NCI-H146 treated with DMSO at 0.1 percent for 48 hours (cell line): ENCODE measurements around the gene ABCG1.

ENCODE experiments used
- DNase-seq: peaks from one replicate; lab custom pipeline; 2025; ENCODE audit not compliant: unreplicated experiment; lab: John Stamatoyannopoulos, UW

The ABCG1 gene

DNA sequence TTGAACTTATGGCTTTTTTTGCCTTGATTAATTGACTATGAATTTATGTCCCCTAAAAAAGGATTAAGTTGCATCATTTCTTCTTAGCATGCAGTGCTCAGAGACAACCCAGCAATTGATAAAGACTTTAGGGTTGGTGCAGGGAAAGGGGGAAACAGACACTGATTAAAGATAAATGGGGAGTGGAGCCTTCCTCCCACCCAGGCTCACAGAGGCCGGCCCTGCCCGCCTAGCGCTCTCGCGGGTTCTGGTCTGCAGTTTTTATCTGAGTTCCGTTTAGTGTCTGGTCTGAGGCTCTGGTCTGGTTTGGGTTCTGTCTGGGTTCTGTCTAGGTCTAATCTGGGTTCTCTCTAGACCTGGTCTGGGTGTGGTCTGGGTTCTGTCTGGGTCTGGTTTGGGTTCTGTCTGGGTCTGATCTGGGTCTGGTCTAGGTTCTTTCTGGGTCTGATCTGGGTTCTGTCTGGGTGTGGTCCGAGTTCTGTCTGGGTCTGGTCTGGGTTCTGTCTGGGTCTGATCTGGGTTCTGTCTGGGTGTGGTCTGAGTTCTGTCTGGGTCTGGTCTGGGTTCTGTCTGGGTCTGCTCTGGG lies 48.1 kb downstream of the ABCG1 start:
- DNase-seq = no peak

GRCh38 chr21:42269386-42269785 lies 50.4 kb downstream of the ABCG1 start:
- DNase-seq = no peak

DNA sequence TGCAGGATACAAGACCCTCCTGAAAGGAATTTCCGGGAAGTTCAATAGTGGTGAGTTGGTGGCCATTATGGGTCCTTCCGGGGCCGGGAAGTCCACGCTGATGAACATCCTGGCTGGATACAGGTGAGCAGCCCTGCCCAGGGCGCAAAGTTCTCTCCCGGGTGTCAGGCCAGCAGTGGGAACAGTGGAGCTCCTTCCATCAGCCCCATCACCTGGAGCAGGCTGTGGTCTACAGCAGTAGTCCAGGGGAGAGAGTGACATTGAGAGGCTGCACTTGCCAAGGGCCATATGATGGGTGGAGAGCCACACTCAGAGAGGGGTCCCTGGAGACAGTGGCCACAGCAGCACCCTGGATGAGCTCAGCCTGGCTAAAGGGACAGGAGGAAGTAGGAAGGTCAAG lies 52.1 kb downstream of the ABCG1 start:
- DNase-seq = no peak

DNA sequence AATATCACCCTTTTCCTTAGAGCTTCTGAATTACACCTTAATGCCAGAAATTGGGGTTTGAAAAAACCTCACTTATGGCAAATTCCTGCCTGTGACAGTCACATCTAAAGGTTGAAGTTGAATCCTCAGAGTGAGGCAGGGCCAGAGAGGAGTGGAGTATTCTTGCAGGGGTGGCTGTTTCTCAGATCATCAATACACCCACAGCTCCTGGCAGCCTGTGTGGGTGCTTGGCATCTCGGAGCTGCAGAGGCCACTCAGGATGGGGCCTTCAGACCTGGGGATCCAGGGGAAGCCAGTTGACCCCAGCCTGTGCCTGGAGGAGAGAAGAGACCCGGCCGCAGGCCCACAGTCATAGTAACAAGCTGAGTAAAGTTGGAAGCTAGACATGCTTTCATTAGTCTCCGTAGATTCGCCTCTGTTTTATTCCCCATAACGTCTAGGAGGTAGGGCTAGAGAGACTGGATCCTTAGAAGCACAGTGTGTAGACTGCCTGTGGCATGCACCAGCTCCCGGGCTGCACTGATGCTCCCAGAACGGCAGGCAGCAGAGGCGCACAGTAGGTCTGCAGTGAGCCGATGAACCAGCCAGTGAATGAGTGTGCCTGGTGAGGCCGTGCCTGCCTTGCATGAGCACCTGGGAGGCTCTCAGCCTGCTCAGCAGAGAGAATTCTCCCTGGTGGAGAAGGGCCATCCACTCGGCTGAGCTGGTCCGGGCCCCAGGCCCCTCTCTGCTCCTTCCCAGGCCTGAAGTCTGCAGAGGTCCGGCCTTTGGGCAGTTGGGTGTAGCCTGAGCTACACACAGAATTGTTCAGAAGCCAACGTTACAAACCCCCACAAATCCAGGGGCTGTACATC lies 53.4 kb downstream of the ABCG1 start:
- DNase-seq = no peak

- no peak for DNase-seq
Observed at GRCh38 chr21:42272984-42273600, 54.2 kb downstream of the ABCG1 start.

DNA sequence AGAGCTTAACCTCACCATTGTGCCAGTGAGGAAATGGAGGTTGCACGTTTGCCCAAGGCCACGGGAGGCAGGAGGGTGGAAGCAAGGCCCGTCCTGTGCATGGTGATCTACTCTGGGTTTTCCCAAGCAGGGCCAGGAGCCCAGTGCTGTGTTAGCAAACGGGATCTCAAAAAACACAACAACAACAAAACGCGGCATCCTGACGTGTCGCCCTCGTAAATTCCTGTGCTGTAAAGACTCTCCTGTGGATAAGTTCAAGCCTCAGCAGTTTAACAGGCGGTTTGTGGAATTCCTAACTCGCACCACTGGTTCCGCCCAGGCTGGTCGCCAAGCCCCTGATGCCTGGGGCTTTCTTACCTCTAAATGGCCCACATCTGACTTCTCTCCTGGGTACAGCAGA lies 57.1 kb downstream of the ABCG1 start:
- no peak for DNase-seq

- DNase-seq = no peak
Observed at GRCh38 chr21:42276526-42277154, 57.7 kb downstream of the ABCG1 start.

GRCh38 chr21:42277593-42277992 lies 58.7 kb downstream of the ABCG1 start:
- DNase-seq = no peak

GRCh38 chr21:42278451-42279149 lies 59.7 kb downstream of the ABCG1 start:
- no peak for DNase-seq

DNA sequence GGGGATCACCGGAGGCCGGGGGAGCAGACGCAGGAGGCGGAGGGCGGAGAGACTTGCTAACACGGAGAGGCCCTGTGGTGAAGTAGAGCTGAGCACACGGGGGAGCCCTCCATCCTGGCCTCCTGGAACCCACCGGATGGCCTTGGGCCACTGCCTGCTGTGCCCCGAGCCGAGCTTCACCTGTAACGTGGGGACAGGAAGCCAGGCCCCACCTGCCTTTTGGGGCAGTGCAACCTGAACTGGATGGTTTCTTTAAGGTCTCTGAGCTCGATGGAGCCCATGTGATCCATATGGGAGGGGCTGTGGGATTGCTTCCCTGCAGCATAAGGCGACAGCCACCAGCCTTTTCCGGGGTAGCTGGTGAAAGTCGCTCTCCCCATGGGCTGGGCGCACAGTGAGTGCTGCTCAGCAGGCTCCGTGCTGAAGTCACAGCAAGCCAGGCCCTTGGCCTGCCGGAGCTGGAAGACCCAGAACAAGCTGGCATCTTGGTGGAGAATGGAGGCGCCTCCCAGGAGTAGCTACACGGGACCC lies 60.5 kb downstream of the ABCG1 start:
- DNase-seq = no peak

- no peak for DNase-seq
Observed at GRCh38 chr21:42279888-42280287, 60.9 kb downstream of the ABCG1 start.

DNA sequence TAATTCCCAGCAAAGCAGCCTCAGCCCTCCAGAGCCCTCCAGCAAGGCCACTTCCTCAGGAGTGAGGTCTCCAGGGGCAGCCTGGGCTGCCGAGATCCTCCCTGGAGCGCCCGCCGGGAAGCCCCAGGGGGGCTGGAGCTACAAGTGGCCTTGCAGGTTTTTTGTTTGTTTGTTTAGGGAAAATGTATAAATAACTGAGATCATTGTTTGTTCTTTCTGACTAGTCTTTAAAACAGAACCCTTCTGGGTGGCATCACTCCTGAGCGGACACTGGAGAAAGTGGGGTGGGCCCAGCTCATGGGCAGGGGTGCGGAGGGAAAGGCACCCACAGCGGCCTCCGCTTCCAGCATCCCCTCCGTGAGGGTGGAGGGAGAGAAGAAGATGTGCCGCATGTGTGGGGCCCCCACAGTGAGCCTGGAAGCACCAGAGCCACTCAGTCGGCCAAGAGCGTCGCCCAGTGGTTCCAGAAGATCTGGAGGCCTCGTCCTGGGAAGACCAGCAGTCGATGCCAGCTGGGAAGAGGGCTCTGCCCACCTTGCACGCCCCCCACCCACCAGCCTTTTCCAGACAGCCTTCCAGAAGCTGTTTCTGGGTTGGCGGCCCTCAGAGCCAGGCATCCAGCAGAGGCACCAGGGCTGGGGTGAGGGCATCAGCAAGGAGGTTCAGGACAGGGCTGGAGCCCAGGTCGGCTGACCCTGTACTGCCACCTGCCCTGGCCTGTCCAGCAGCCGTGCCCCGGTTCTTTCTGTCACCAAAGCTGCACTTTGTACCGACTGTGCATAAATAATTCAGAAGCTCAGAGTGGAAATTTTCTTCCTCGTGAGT lies 61.6 kb downstream of the ABCG1 start:
- DNase-seq = no peak

DNA sequence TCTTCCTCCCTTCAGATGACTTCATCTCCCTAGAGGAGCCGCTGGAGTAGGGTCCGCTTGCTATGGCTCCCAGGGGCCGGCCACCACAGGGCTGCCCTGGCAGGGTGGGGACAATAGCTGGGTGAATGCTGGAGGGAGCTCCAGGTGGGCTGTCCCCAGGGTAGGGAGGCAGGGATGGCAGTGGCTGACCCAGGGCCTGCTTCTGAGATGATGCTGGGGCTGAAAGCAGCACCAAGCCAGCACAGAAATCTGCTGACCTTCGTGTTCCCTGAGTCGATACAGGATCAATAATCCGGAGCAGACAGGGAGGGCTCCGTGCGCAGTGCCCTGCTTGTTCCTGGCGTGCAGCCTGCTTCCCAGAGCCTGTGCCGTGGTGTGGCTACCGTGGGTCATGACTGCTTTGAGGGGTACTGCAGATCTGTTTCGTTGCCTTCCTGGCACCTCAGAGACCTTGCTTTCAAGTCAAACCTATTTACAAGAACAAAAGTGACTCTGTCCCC lies 62.3 kb downstream of the ABCG1 start:
- DNase-seq = no peak

DNA sequence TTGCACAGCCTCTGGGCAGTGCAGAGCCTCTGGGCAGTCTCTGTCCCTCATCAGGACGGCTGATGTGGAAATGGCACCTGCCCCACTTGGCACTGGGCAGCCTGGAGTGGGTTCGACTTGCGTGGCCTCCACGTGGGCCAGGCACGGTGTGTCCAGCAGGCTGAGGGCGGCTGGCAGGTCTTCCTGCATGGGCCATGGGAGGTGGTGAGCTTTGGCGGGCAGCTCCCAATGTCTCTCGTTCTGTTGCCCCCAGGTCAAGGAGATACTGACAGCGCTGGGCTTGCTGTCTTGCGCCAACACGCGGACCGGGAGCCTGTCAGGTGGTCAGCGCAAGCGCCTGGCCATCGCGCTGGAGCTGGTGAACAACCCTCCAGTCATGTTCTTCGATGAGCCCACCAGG lies 63.1 kb downstream of the ABCG1 start:
- DNase-seq = no peak

DNA sequence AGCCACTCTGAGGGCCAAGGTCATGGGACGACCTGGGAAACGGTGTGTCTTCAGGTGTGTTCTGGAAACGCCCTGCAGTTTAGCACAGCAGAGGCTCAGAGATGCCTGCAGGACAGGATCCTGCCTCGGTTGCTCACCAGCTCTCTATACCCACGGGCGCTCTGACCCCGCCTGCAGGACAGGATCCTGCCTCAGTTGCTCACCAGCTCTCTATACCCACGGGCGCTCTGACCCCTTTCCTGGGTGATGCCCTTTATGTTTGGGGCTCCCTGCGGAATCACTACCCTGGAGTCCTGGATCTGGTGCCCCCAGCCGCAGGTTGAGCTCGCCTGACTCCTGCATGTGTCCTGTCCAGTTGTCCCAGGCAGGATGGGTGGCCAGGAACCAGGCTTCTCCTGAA lies 63.8 kb downstream of the ABCG1 start:
- no peak for DNase-seq

DNA sequence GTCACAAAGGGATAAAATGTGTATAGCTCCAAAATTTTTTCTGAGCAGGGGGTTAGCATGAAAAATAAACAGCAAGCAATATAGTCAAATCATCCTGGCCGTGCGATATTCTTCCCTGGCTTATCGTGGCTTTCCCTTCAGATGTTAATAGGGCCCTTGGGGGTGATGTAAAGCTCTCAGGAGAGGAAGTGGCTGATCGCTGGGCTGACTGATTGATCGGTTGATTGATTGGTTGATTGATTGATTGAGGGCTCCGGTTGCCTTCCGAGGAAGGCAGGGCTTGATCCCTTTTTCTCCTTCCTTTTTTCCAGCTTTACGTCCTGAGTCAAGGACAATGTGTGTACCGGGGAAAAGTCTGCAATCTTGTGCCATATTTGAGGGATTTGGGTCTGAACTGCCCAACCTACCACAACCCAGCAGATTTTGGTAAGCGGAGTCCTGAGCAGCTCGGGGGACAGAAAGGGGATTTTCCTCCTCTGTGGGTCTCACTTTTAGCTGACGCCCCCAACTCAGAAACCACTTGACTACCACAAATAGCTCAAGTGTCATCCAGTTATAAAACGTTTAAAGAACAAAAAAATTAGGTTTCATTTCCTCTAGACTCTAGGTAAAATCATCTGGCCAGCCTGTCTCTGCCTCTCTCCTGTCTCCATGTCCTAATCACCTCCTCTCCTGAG lies 66.8 kb downstream of the ABCG1 start:
- no peak for DNase-seq

DNA sequence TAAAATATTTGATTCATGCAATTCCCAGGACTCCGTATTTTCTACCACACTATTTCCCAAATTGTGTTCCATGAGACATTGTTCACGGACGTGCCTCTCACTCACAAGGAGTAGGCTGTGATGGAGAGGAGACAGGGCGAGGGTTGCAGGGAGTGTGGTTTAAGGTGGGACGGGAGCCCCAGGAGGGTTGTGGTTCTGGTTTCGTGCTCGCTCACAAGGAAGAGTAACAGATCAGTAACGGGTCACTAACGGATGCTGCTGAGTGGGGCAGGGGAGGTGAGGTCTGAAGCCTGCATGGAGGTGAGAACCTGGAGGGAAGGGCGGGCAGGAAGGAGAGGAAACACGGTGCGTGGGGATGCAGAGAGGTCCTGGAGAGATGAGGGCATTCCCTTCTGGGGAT lies 67.5 kb downstream of the ABCG1 start:
- DNase-seq = no peak

DNA sequence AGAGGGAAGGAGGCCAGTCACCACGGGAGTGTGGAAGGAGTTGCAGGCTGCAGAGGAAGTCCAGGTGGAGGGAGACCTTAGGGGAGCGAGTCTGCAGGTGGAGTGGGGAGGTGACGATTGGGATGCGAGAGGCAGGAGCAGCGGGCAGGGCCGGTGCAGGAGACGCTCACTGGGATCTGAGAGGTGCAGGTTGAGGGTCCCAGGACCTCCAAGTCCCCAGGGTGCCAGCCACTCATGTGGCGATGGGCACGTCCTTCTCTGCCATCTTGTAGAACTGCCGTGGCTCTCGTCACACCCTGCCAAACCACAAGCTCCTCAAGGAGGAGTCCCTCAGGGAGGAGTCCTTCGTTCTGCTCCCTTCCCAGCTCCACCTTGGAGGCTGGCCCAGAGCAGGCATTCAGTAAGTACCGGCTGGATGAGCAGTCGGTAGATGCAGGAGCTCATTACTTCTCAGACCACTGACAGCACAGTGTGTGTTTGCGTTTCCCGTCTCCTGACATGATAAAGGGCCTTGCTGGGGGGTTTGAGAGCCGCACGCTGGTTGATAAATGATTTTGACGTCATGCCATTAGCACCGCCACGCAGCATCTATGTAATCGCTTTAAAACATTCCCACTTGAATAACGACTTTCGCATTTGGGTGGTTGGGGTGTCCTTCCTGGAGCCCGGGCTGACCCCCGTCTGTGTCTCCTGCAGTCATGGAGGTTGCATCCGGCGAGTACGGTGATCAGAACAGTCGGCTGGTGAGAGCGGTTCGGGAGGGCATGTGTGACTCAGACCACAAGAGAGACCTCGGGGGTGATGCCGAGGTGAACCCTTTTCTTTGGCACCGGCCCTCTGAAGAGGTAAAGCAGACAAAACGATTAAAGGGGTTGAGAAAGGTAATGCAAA lies 68.5 kb downstream of the ABCG1 start:
- DNase-seq = no peak
